ENCODE measurements around the gene KATNB1.

DNA sequence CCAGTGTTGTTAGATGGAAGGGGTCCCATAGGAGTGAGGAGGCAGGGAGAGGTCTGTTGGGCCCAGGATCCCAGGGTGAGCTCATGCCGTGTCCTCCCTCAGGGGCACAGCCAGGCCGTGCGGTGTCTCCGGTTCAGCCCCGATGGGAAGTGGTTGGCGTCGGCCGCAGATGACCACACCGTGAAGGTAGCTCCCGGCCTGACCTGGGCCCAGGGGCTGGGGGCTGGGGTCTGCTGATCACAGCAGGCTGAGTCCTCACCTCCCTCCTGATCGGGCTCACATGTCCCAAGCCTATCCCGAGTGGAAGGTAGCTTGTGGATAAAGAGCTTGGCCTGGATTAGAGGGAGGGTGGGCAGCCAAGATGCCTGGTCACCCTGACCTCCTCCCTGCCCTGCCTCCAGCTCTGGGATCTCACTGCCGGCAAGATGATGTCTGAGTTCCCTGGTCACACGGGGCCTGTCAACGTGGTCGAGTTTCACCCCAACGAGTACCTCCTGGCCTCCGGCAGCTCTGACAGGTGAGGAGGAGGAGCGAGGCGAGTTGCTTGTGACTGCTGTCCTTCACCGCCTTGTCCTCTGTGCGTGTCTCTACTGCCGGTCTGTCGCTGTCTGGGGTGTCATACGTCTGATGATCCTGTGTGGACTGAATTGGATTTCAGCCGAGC is 16.1 kb downstream of the KATNB1 start:
- TF ChIP-seq POLR2AphosphoS5 (IDR thresholded peaks at IDR 0.05; ENCODE audit: low read depth, low read length) (no peak), POLR2A (IDR thresholded peaks at IDR 0.05; ENCODE audit: low read depth, low read length) (no peak), TAF1 (IDR thresholded peaks at IDR 0.05; ENCODE audit: low read depth, low read length) (no peak), POU2F2 (IDR thresholded peaks at IDR 0.05; ENCODE audit: low read depth, low read length) (no peak)

Data from GM12891 (cell line).